ENCODE measurements around the gene CEACAM21.

DNA sequence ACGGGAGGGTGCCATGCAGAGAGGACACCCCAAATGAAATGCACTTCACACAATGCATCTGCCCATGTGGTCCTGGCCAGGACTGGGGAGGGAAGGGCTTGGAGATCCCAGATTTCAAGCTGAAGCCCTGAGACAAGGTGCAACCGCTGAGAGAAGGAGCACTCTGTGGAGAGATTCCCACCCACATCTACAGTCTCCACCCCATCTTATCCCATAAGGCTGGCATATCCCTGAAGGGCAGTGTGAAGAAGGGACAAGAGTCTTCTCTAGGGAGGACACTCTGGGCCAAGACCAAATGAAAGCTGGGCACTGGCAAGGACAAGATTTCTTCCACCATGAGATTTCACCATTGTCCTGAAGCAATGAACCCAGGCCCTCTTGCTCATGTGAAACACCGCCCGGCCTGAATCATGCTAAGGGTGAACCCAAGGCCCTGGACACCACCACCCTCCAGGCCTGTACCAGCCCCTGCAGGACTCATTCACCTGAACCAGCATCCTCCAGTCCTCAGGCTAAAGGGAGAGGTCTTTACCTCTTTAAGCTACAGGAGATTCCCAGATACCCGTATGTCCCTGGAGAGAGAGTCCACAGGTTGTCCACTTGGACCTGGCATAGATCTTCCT lies 30.4 kb downstream of the CEACAM21 start:
- TF ChIP-seq CTCF (IDR thresholded peaks at IDR 0.05 in 2 of 3, conservative IDR thresholded peaks at IDR 0.05 in 1 of 3; ENCODE audit: borderline replicate concordance in 1 of 3, insufficient read depth in 1 of 3, low read depth in 2 of 3, low read length in 2 of 3), result no peak
- TF ChIP-seq POLR2AphosphoS5 (IDR thresholded peaks at IDR 0.05; ENCODE audit: low read depth, low read length), result no peak
- no peak for TF ChIP-seq ATF3 (IDR thresholded peaks at IDR 0.05)
- TF ChIP-seq MAX (IDR thresholded peaks at IDR 0.05), result no peak
- TF ChIP-seq JUND (IDR thresholded peaks at IDR 0.05), result no peak
- TF ChIP-seq POLR2A (IDR thresholded peaks at IDR 0.05; ENCODE audit: borderline replicate concordance, extremely low read depth, insufficient read depth, insufficient read length), result no peak
- TF ChIP-seq CBX3 (IDR thresholded peaks at IDR 0.05; ENCODE audit: low read depth), result no peak
- TF ChIP-seq EZH2 (IDR thresholded peaks at IDR 0.05), result no peak
- no peak for TF ChIP-seq RAD21 (IDR thresholded peaks at IDR 0.05; ENCODE audit: low read depth)
